HG02610 (cell line): ENCODE results near the gene DNER.
A peak's percentile ranks its signal among the peaks of the same experiment; 100 is the strongest.
"Not testable (repeated sequence)": the region's sequence is repeated elsewhere in the genome, so short reads cannot be mapped to it uniquely, and the experiment has no call there.

Experiments used
- ATAC-seq: cut with Tn5 transposase; IDR thresholded peaks from one replicate; pipeline ENCODE4 v1.9.1; 2021; ENCODE audit warnings: mild to moderate bottlenecking, moderate library complexity; ENCODE audit not compliant: unreplicated experiment

DNER gene

GRCh38 chr2:229719926-229720647, 5.7 kb upstream of the DNER start:
- ATAC-seq: no peak

DNA sequence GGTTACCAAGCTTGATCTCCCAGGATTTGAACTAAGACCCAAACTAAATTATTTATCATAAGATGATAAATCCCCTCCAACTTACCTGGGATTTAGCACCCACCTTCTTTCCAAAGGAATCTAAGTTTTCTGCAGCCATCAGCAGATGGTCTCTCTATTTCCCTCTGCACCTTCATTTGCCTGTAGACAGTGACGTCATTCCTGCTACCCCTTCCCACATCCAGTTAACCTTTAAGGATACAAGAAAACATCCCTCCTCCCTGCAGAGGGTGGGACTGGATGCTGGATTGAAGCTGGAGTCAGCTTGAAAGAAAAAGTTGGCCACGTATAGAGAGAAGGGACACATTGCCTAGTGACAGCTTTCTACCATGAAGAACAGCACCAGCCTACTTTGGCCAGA, 3.7 kb upstream of the DNER start:
- no peak for ATAC-seq

DNA sequence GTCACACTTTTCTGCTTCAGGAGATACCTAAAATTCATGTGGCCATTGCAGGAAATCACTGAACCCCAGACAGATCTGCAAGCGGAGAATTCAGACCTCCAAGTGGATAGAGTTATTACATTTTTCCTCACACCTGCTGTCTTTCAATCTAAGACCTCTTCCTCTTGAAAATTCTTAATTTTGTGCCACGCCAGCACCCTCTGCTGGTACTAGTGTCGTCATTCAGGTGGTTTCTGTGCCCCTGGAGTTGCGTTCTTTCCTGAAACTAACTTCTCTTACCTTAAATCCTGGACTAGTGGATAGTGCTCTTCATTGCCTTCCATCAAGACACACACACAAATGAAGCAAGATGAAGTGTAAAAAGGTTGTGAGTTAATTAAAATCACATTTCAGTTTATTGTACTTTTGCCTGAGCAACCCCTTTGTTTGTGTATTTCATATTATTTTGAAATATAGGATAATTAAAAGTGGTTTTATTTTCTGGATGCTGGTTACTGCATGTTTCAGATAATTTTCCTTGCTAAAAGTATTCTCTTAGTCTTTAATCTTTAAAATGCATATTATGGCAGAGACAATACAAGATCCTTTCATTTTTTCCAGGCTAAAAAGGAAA, 1.6 kb upstream of the DNER start:
- no peak for ATAC-seq

DNA sequence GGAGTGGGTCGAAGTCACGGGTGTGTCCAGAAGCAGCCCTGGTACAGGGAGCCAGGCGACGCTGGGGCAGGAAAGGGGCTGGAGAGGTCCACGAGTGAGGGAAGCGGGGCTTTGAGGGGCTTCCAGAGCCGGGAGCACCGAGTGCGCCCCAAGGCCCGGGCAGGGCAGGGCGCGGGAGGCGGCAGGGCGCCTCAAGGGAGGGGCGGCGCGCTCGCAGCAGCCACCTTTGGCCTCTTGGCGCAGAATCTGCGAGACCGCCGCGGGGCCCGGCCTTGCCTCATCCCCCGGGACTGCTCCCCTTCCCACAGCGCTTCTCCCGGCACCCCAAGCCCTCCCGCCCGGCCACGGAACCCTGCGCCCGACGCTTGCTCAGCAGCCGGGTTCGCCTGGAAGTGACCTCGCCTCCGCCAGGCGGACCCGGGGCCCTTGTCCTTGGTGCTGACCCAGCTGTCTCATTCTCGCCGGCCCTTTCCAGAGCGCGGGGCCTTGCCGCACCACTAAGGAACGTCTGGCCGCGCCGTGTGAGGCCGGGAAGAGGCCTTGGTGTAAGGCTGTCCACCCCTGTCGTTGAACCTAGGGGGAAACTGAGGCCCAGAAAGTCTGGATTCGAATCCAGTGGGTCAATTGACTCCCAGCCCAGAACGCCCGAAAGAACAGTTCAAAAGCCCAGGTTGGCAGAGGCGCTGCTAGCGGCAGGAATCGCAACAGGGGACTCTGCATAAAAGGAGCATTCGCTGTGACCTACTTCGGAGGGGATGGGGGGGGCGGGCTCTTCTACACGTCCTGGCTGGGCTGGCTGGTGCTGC, 584 bp upstream of the DNER start:
- ATAC-seq: peak; percentile 21

- ATAC-seq: peak; percentile 20
These were observed 830 bp downstream of the DNER start for GRCh38 chr2:229713371-229714079.

- ATAC-seq: no peak
These were observed 2.2 kb downstream of the DNER start for GRCh38 chr2:229712136-229712535.

DNA sequence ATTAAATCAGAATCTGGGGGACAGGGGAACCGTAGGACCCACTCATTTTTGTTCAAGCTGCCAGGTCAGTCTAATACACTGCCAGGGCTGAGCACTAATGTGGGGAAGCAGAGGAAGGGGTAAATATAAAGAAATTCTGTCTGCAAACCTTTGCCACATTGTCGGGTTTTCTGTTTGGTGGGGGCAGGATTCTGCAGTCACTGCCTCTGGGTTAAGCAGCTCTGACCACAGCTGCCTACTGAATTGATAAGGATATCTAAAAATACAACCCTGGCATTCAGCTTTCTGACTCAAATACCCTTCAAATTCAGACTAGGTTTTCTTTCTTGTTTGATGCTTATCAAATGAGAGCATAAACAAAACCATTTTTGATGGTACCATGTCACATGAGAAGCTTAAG, 6.0 kb downstream of the DNER start:
- no peak for ATAC-seq

- ATAC-seq: no peak
These were observed 10.3 kb downstream of the DNER start for GRCh38 chr2:229703909-229704630.

DNA sequence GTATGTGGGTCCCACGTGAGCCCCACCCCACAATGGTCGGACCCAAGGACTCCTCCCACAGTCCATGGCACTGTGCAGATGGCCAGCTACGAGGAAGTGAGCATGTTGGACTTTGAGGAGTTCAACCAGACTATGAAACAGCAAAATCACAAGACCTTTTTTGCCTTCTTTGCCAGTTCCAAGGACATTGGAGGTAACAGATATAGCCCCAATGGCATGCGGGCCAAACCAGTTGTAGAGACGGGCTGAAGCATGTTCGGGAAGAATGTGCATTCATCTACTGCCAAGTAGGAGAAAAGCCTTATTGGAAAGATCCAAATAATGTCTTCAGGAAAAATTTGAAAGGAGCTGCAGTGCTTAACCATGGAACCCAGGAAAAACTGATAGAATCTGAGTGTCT, 12.6 kb downstream of the DNER start:
- ATAC-seq: no peak

DNA sequence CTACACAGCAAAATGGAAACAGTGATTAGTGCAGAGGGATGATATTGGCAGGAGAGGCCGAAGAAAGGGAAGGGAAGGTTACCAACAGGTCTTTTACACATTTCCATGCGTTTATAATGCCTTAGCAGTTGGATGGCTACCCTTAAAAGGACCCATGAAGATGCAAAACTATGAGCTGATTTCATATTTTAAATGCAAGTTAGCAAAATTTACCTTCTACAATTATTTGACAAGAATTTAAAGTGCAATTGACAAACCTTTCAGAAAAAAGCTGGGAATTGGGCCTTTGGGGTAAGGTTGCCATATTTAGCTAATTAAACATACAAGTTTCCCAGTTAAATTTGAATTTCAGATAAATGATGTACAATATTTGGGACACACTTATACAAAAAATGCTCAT, 13.3 kb downstream of the DNER start:
- ATAC-seq: no peak

DNA sequence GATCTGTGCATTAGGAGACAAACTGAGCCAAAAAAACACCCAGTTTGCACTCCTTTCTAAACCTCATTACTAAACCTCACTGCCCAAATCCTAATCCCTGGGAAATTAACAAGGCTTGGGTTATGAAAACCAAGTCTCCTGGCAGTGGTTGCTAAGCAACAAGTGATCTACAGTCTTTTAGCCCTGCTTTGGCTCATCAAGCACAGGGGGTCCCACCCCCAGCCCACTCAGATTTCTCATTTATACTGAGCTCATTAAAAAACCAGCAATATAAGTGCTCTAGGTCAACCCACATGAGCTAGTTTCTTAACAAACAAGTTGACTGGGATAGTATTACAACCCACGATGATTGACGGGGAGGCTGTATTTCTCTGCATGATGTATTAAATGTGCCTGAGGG, 18.4 kb downstream of the DNER start:
- no peak for ATAC-seq

DNA sequence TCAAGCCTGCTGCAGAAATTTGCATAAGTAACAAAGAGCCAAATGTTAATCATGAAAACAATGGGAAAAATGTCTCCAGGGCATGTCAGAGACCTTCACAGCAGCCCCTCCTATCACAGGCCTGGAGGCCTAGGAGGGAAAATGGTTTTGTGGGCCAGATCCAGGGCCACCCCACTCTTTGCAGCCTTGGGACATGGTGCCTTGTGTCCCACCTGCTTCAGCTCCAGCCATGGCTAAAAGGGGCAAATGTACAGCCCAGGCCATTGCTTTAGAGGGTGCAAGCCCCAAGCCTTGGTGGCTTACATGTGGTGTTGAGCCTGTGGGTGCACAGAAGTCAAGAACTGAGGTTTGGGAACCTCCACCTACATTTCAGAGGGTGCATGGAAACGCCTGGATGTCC, 20.5 kb downstream of the DNER start:
- not testable (repeated sequence) for ATAC-seq

DNA sequence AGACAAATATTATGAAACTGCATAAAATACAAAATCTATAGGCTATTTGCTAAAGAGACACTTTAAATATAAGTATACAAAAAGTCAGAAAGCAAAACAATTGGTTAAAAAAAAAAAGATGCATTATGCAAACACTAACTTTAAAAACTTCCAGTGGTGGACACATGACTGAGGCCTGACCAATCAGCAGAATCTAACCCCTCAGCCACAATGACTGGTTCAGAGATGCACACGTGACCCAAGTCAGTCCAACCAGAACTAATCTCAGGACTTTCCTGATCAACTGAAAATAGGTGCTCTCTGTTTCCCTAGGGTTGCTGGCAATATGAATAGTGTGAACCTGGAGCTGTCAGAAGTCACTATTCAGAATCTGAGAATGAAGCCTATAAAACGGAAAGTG, 22.7 kb downstream of the DNER start:
- ATAC-seq: no peak

DNA sequence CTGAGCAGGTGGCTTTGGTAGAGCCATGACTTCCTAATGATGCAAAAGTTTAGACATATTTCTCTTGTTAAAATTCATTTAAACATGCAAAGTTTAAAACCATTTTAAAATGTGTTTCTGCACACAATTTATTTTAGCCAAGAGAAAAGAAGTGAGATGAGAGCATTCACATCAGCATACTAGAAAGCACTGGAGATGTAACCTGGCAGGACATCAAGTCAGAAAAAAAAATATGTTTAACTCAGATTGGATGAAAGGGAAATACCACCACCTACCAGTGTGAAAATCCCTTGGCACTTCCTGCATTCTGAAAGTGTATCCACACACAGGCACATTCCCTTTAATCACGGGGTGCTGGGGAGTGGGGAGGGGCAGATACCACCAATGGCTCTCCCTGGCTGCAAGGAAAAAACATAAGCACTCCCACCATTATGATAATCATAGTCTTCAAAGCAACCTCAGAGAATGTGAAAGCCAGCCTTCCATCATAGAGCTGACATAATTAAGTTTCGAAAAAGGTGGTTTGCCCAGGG, 25.0 kb downstream of the DNER start:
- no peak for ATAC-seq

DNA sequence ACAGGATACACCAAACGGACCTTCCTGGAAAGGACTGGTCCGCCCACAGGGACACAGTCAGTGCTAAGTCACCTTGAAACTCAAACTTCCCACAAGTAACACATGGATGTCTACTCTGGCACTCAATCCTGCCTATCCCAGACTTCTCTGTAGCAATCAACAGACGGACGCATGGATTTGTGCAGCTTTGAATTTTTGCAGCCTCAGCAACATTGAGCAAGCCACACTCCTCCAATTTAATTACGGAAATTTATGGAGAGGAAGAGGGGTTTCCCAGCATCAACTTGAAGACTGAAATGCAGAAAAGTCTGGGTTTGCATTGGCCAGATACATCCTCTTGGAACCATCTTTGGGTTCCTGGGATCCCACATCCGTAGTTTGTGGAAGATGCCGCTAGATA, 26.2 kb downstream of the DNER start:
- no peak for ATAC-seq

GRCh38 chr2:229686122-229686919, 28.0 kb downstream of the DNER start:
- no peak for ATAC-seq

- no peak for ATAC-seq
These were observed 29.3 kb downstream of the DNER start for GRCh38 chr2:229684942-229685562.

- no peak for ATAC-seq
These were observed 34.8 kb downstream of the DNER start for GRCh38 chr2:229679393-229680125.

DNA sequence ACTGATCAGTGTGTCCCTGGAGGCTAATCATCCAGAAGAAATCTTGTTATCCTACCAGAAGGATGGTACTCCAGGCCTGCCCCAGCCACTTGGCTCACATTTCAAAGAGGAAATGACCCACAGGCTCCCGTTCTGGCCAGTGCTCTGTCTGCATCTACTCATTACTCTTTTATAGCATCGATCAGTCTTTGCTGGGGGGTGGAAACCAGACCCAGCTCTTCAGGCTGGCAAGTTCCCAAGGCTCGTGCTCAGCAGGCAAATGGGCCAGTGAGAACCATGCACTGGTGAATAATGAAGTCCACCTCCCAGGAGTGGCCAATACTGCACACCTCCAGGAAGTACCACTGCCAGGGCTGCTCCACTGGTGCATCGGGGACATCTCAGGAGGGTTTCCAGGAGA, 38.8 kb downstream of the DNER start:
- ATAC-seq: no peak
